MCF 10A (cell line): ENCODE results near the gene UQCRC2. TPM values are rescaled to one million over a fixed set of nuclear protein-coding genes. Genes with fewer than 3 reads are reported as not detected.
"Not testable (repeated sequence)": the region's sequence is repeated elsewhere in the genome, so short reads cannot be mapped to it uniquely, and the experiment has no call there.

ENCODE experiments used
- BruUV-seq: library from RNA; stranded (reverse); fragments of 400-500 nt; replicated peaks from 2 replicates; lab custom pipeline; 2021; lab: Mats Ljungman, UMichigan
- CTCF ChIA-PET: fragments of 300-600 bp; sonication (Branson Sonifier 250); formaldehyde crosslinking; extraction: SDS; loops from one replicate; lab custom pipeline; 2021; ENCODE audit warnings: antibody characterized with exemption, inconsistent platforms; lab: Yijun Ruan, JAX
- POLR2A ChIA-PET: fragments of 300-600, 350-650 bp; sonication (Branson Sonifier 250); formaldehyde crosslinking; extraction: SDS; loops from one replicate; lab custom pipeline; 2020; ENCODE audit warnings: antibody characterized with exemption, inconsistent platforms; lab: Yijun Ruan, JAX
- DNase-seq: peaks from one replicate; pipeline ENCODE4 v3.0.0-alpha.2; 2018; ENCODE audit not compliant: unreplicated experiment
- H3K27ac Mint-ChIP-seq: one replicate; pipeline ENCODE4 v1.8.0; 2022; ENCODE audit warnings: mild to moderate bottlenecking, low read depth, mixed read lengths; ENCODE audit not compliant: unreplicated experiment
- H3K27me3 Mint-ChIP-seq: one replicate; pipeline ENCODE4 v1.8.0; 2022; ENCODE audit warnings: mixed read lengths; ENCODE audit not compliant: insufficient read depth, unreplicated experiment
- H3K36me3 Mint-ChIP-seq: one replicate; pipeline ENCODE4 v1.8.0; 2022; ENCODE audit warnings: mild to moderate bottlenecking, moderate library complexity, mixed read lengths; ENCODE audit not compliant: insufficient read depth, unreplicated experiment
- H3K4me1 Mint-ChIP-seq: one replicate; pipeline ENCODE4 v1.8.0; 2022; ENCODE audit warnings: mixed read lengths; ENCODE audit not compliant: insufficient read depth, unreplicated experiment
- H3K4me3 Mint-ChIP-seq: one replicate; pipeline ENCODE4 v1.8.0; 2022; ENCODE audit warnings: mild to moderate bottlenecking, moderate library complexity, mixed read lengths; ENCODE audit not compliant: unreplicated experiment
- H3K9me3 Mint-ChIP-seq: one replicate; pipeline ENCODE4 v1.8.0; 2022; ENCODE audit warnings: mixed read lengths; ENCODE audit not compliant: unreplicated experiment
- CTCF ChIP-seq: fragments of 200-600 bp; IDR thresholded peaks from one replicate; pipeline ENCODE4 v1.8.0; 2022; ENCODE audit warnings: antibody characterized with exemption, mild to moderate bottlenecking; ENCODE audit not compliant: unreplicated experiment
- intact Hi-C: fragments of 100-400 bp; cut with micrococcal nuclease; formaldehyde crosslinking; loops from 2 replicates; pipeline ENCODE4 v1.14.1; 2022
- total RNA-seq: library from RNA; stranded (reverse); gene quantifications from 2 replicates; pipeline ENCODE4 v1.2.3, GENCODE V29; 2022

Gene UQCRC2
- total RNA-seq, 1 experiment from 2014 or later = 199 TPM

- no peaks in the 10 kb centered on the region for H3K36me3 Mint-ChIP-seq
- DNase-seq = no peak
- H3K4me1 Mint-ChIP-seq = peaks cover 22% of the 10 kb centered on the region
- H3K27me3 Mint-ChIP-seq = no peaks in the 10 kb centered on the region
- TF ChIP-seq CTCF = no peak
- no peak overlapping the region for H3K4me3 Mint-ChIP-seq
- CTCF ChIA-PET = interaction anchor here (0.7 to 17.1 kb wide), 6 partner anchors 75 to 192 kb away, joined by 3 to 502 read pairs (median 4); no protein-coding TSS in a partner anchor
- H3K27ac Mint-ChIP-seq = no peak overlapping the region
- intact Hi-C loops = no loop called here
- H3K9me3 Mint-ChIP-seq = no peaks in the 10 kb centered on the region
- POLR2A ChIA-PET = interaction anchor here (0.6 to 2.2 kb wide), 3 partner anchors 12 to 194 kb away, joined by 3 to 9 read pairs (median 3); no protein-coding TSS in a partner anchor
- no TSS peak for BruUV-seq
Observed at GRCh38 chr16:21996923-21997696, 43.9 kb downstream of the UQCRC2 start.

DNA sequence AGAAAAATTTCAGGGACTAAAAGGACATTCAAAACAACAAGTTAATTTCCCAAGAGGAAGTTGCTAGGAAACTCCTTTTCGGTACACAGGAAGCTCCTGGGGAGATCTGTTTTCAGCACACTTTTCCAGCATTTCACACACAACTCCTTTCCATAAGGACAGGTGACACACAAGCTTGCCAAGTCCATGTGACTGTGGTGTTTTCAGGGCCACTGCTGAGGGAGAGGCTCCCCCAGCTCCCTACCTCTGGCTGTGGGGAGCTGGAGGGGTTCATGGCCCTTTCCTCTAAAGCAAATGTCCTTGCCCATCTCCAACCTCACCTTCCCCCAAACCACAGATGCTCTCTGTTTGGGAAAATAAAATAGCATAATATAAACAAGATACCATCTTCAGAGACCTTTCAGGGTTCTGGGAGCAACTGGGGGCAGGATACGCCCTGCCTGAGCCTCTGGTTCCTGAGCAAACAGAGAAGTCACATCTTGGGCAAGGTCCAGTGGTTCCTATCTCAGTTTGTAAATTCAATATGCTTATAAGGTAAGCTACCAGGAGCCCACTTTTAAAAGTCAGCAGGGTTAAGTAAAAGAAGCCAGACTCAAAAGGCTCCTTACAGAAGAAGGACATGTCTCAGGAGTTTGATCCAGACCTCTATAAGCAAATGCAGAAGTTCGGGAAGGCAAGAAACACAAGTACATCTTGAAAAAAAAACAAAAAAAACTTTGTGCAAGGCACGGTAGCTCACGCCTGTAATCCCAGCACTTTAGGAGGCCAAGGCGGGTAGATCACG, 44.7 kb downstream of the UQCRC2 start:
- Mint-ChIP-seq H3K27ac (no peak overlapping the region), H3K27me3 (no peaks in the 10 kb centered on the region), H3K4me1 (peaks cover 22% of the 10 kb centered on the region), H3K4me3 (no peak overlapping the region), H3K9me3 (no peaks in the 10 kb centered on the region), H3K36me3 (no peaks in the 10 kb centered on the region)
- intact Hi-C loops = no loop called here
- CTCF ChIA-PET = interaction anchor here (0.8 to 17.1 kb wide), 8 partner anchors 8 to 191 kb away, joined by 3 to 502 read pairs (median 16); no protein-coding TSS in a partner anchor
- BruUV-seq = no TSS peak
- POLR2A ChIA-PET = interaction anchor here (1.1 to 2.2 kb wide), 7 partner anchors 9 to 193 kb away, joined by 3 to 9 read pairs (median 4); no protein-coding TSS in a partner anchor
- DNase-seq = no peak
- no peak for TF ChIP-seq CTCF

GRCh38 chr16:22001591-22001990, 48.4 kb downstream of the UQCRC2 start:
- peaks cover 22% of the 10 kb centered on the region for H3K4me1 Mint-ChIP-seq
- H3K4me3 Mint-ChIP-seq = peak overlapping the region; percentile 56
- ChIA-PET POLR2A (interaction anchor here (0.6 to 1.8 kb wide), 9 partner anchors 23 to 190 kb away, joined by 3 to 18 read pairs (median 4); no protein-coding TSS in a partner anchor), CTCF (interaction anchor here (0.7 to 17.1 kb wide), 34 partner anchors 9 to 299 kb away, joined by 3 to 502 read pairs (median 4); partner anchors contain the start of gene VWA3A)
- intact Hi-C loops = loop anchor here (1.0 kb wide), 3 partner anchors 76 to 187 kb away; no protein-coding TSS in a partner anchor
- no peak overlapping the region for H3K27ac Mint-ChIP-seq
- DNase-seq = no peak
- H3K27me3 Mint-ChIP-seq = no peaks in the 10 kb centered on the region
- TF ChIP-seq CTCF = no peak
- no peaks in the 10 kb centered on the region for H3K36me3 Mint-ChIP-seq
- no TSS peak for BruUV-seq
- no peaks in the 10 kb centered on the region for H3K9me3 Mint-ChIP-seq

- H3K36me3 Mint-ChIP-seq, BruUV-seq, H3K27me3 Mint-ChIP-seq, H3K9me3 Mint-ChIP-seq, H3K27ac Mint-ChIP-seq, DNase-seq, H3K4me3 Mint-ChIP-seq, intact Hi-C loops: not testable (repeated sequence)
- POLR2A ChIA-PET = interaction anchor here (0.6 to 1.8 kb wide), 9 partner anchors 24 to 189 kb away, joined by 3 to 18 read pairs (median 4); no protein-coding TSS in a partner anchor
- H3K4me1 Mint-ChIP-seq = peaks cover 27% of the 10 kb centered on the region
- CTCF ChIA-PET = interaction anchor here (0.7 to 17.1 kb wide), 35 partner anchors 10 to 299 kb away, joined by 3 to 502 read pairs (median 4); partner anchors contain the start of gene VWA3A
Observed at GRCh38 chr16:22002047-22002446, 48.9 kb downstream of the UQCRC2 start.
